ENCODE measurements around the gene MRPL24. TPM values are rescaled to one million over a fixed set of nuclear protein-coding genes. Genes with fewer than 3 reads are reported as not detected.
"Not testable (repeated sequence)": the region's sequence is repeated elsewhere in the genome, so short reads cannot be mapped to it uniquely, and the experiment has no call there.

MRPL24 gene
- total RNA-seq, 1 donor = 42.8 TPM

GRCh38 chr1:156760796-156761104 lies 19.9 kb upstream of the MRPL24 start:
- no peak overlapping the region for H3K4me3 ChIP-seq (ENCODE audit: low read depth, low read length)
- no peak for TF ChIP-seq CTCF (IDR thresholded peaks at IDR 0.05; ENCODE audit: insufficient read depth, low read length)
- no peak for DNase-seq (ENCODE audit: low read depth)

GRCh38 chr1:156760092-156760795 lies 19.4 kb upstream of the MRPL24 start:
- no peak overlapping the region for H3K4me3 ChIP-seq (ENCODE audit: low read depth, low read length)
- no peak for DNase-seq (ENCODE audit: low read depth)
- TF ChIP-seq CTCF (IDR thresholded peaks at IDR 0.05; ENCODE audit: insufficient read depth, low read length) = no peak

- DNase-seq (ENCODE audit: low read depth); H3K4me3 ChIP-seq (ENCODE audit: low read depth, low read length): not testable (repeated sequence)
These were observed 16.8 kb upstream of the MRPL24 start for GRCh38 chr1:156757572-156758253.

GRCh38 chr1:156756355-156756754 lies 15.5 kb upstream of the MRPL24 start:
- DNase-seq (ENCODE audit: low read depth) = no peak
- TF ChIP-seq CTCF (IDR thresholded peaks at IDR 0.05; ENCODE audit: insufficient read depth, low read length) = no peak
- no peak overlapping the region for H3K4me3 ChIP-seq (ENCODE audit: low read depth, low read length)

GRCh38 chr1:156755527-156755950 lies 14.7 kb upstream of the MRPL24 start:
- TF ChIP-seq CTCF (IDR thresholded peaks at IDR 0.05; ENCODE audit: insufficient read depth, low read length) = no peak
- DNase-seq (ENCODE audit: low read depth) = no peak

GRCh38 chr1:156754219-156754618 lies 13.3 kb upstream of the MRPL24 start:
- no peak overlapping the region for H3K4me3 ChIP-seq (ENCODE audit: low read depth, low read length)
- TF ChIP-seq CTCF (IDR thresholded peaks at IDR 0.05; ENCODE audit: insufficient read depth, low read length) = no peak
- DNase-seq (ENCODE audit: low read depth) = no peak

More at GRCh38 chr1:156755527-156755950, 14.7 kb upstream of the MRPL24 start:
- H3K4me3 ChIP-seq (ENCODE audit: low read depth, low read length) = no peak overlapping the region

GRCh38 chr1:156752843-156753482 lies 12.1 kb upstream of the MRPL24 start:
- DNase-seq (ENCODE audit: low read depth) = peak; percentile 29
- no peak for TF ChIP-seq CTCF (IDR thresholded peaks at IDR 0.05; ENCODE audit: insufficient read depth, low read length)
- H3K4me3 ChIP-seq (ENCODE audit: low read depth, low read length) = peak overlapping the region; percentile 93
